C4-2B (cell line): ENCODE data around the gene ANKS1B.

Experiments used
- ZFX ChIP-seq: fragments of 450-650 bp; IDR thresholded peaks from 2 replicates; pipeline ENCODE4 v1.6.1; 2017
- TF ChIP-seq, protein P1 (sequence below): fragments of 450-650 bp; conservative IDR thresholded peaks from 2 replicates; pipeline ENCODE4 v1.5.1; 2017; ENCODE audit warnings: mild to moderate bottlenecking

DNA sequence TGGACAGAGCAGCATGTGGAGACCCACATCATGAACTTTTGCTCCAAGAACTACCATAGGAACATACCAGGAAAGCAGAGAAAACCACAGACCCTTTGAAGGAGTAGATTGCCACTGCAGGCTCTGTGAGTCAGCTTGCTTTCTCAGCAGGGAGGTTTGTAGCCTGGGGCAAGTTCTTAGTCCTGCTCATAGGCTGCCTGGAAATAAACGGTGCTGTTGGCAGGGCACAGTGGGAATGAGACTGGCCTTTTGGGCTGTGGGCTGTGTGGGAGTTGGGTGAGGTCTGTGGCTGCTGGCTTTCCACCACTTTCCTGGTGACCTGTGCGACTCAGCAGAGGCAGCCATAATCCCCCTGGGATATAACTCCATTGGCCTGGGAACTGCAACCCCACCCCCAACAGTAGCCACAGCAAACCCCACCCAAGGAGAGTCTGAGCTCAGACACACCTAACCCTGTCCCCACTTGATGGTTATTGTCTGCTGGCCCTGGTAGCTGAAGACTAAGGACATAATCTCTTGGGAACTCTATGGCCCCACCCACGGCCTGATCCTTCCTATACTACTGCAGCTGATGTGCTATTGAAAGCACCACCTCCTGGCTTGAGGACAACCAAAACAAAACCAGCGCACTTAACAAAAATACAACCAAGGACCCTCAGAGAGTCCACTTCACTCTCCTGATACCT lies 529.2 kb downstream of the ANKS1B start:
- TF ChIP-seq, protein P1, sequence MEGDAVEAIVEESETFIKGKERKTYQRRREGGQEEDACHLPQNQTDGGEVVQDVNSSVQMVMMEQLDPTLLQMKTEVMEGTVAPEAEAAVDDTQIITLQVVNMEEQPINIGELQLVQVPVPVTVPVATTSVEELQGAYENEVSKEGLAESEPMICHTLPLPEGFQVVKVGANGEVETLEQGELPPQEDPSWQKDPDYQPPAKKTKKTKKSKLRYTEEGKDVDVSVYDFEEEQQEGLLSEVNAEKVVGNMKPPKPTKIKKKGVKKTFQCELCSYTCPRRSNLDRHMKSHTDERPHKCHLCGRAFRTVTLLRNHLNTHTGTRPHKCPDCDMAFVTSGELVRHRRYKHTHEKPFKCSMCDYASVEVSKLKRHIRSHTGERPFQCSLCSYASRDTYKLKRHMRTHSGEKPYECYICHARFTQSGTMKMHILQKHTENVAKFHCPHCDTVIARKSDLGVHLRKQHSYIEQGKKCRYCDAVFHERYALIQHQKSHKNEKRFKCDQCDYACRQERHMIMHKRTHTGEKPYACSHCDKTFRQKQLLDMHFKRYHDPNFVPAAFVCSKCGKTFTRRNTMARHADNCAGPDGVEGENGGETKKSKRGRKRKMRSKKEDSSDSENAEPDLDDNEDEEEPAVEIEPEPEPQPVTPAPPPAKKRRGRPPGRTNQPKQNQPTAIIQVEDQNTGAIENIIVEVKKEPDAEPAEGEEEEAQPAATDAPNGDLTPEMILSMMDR = no peak
- TF ChIP-seq ZFX = no peak
